HG03521 (cell line): Measurements from ENCODE around the gene TNIK.
A peak's percentile ranks its signal among the peaks of the same experiment; 100 is the strongest.

Source experiments
- ATAC-seq: cut with Tn5 transposase; IDR thresholded peaks from one replicate; pipeline ENCODE4 v1.9.1; 2021; ENCODE audit warnings: mild to moderate bottlenecking, moderate library complexity; ENCODE audit not compliant: unreplicated experiment

TNIK gene

DNA sequence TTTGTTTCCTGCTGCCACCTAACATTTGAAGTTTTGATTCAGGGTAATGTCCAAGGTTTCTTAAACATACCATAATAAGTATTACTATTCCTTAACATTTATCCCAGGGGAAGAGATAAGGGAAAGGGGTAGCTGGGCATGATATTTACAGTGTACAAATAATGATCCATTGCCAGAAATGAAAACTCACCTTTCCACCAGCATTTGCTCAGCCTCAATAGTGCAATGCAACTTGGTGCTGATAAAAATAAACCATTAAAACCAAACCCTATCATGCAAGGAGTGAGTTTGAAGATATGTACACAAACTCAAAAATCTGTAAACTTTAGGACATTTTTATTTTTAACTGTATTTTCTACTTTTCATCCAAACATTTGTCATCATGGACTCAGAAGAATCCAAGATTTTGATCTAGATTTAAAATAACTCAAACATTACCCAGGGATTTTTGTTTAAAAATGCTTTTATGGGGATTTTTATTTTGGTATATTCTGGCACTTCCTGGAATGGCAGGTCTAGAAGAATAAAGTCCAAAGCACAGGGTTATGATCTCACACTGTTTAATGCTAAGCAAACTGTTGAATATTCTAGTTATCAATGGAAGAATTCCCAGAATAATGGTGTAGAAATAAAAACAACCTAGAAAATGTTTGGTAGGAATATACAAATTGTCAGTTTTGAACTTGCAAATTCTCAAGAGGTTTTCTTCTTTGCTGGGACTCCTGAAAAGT, 401.2 kb downstream of the TNIK start:
- no peak for ATAC-seq

DNA sequence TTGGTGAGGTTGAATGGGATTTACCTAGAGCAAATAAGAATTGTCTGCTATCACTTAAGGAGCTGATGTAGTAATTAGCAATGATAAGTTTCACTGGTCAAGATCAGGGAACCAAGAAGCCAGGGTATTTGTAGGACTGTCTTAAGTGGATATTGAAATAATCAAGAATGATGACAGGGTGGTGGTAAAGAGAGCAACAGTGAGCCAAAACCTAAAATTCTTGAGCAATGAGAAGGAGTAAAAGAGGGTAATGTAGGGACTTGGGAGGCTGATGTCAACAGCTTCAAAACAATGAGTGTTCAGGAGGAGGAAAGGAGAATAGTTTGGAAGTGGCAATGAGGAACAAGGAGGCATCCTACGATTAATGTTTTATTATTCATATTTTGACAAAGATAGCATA, 402.1 kb downstream of the TNIK start:
- no peak for ATAC-seq

DNA sequence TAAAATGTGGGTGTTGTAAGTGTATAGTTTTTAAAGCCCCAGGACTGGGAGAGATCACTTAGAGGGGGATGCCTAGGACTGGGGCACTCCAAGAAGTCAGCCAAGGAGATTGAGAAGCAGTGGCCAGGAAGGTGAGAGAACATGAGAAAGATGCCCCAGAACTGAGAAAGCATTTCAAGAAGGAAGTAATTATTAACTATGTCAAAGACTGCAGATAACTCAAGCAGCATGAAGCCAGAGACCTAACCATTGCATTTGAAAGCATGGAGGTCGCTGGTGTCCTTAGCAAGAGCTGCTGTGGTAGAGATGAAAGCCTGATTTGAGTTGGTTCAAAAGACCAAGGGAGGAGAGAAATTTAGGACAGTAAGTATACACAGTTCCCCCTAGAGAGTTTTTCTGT, 403.1 kb downstream of the TNIK start:
- ATAC-seq, result no peak

DNA sequence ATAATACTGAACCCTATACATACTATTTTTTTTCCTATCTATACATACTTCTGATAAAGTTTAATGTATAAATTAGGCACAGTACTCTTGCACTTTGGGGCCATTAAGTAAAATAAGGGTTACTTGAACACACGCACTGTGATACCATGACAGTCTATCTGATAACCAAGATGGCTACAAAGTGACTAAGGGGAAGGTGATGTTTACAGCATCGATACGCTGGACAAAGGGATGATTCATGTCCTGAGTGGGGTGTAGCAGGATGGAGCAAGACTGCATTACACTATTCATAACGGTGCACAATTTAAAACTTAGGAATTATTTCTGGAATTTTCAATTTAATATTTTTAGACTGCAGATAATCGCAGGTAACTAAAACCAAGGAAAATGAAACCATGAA, 403.7 kb downstream of the TNIK start:
- no peak for ATAC-seq

DNA sequence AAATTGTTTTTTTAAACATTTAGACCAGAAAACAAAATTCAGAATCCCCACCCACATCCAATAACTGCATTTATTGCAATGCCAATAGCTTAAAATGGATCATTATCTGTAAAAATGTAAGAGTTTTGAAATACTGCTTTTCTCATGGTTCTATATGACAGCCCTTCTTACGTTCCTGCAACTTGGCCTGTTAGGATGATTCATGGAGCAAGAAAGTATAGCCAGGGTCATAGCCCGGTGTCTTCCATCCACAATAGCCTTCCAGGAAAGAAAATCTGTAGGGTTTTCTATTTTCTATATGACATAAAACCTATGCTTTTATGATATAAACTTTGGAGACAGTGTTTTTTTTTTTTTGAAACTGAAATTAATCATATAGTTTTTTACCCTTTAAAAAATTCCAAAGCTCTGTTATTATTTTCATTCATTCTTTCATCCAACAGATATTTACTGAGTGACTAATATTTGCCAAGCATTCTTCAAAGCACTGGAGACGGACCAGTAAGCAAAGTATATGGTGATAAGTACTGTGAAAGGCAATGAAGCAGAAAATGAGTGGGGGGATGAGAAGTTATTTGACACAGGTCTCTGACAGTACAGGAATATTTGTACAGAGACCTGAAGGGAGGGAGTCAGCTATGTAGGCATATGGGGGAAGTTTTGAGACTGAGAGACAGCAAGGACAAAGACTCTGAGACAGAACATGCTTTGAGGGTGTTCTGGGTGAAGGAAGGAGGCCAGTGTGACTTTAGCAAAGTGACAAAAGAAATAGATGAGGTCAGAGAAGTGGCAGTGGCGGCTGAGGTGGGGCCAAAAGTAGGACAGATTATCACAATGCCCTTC, 404.6 kb downstream of the TNIK start:
- ATAC-seq, result no peak

DNA sequence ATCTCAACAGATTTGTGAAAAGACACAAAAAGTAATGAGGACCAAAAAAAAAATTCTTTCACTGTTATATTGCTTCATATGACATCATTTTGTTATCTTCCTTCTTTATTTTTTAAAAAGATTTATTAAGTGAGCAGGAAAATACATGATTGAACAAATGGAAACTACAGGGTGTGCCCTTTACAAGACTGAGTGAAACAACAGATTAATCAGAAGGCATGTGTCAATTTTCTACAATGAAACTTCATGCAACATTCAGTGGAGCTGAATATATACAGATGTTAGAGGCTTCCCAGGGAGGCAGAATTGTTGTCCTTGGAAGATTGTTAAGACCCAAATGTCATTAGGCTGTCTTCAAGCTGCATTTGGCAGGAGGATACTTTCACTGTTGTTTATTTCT, 405.3 kb downstream of the TNIK start:
- no peak for ATAC-seq

DNA sequence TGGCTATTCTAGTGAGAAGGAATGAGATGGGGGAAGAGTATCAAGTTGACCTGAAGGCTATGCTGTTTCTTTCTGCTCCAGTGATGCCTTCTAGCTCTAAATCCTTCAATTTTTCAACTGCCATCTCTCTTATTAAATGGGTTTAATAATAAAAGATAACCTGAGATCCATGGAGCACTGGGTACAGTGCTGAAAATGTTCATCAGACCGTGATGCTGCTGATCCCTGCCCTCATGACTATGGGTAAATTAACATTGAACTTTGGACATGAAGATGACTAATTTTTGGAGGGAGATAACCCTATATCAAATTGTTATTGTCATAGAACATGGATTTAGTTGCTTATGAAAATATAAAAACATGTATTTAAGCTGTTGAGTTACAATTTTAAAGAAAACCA, 406.0 kb downstream of the TNIK start:
- ATAC-seq, result no peak

DNA sequence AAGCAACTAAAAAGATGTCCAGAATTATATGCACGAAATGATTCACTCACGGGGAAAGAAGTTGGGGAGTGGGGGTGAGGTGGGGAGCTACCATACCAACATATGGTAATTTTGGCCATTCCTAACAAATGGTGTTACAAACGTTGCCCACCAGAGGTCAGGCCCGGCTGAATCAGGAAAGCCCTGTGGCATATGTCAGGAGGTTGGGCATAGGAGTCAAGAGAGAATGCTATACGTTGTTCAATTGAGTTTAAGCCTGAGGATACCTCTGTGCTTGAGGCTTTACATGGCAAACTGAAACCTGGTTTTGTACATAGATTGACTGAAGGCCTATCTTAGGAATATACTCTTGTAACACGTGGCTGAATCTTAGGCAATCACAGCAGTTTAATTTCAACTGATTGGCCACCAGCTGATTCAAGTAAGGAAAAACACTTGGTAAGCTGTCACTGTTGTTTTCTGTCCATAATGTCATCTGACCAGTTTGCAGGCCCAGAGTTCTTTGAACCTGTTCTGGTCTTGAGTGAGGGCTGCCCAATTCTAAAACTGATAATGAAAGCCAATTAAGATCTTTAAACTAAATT, 410.3 kb downstream of the TNIK start:
- ATAC-seq, result peak; percentile 70

DNA sequence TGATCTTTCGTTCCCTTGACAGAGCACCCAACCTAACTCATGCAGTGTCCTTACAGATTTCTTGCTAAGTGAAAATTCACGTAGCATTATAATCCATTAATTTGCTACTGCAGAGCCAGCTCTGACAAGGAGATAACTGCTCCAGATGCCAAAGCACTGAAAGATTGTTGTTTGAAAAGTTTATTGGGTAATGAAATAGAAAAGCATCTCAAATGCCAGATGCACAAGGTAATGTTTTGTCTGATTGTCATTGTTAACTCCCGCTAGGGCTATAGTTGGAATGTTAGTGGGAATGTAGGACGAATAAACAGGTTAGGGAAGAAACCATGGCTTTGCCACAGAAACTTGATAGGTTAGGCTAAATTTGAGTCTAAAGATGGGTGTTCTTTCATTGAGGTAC, 413.4 kb downstream of the TNIK start:
- ATAC-seq, result no peak

DNA sequence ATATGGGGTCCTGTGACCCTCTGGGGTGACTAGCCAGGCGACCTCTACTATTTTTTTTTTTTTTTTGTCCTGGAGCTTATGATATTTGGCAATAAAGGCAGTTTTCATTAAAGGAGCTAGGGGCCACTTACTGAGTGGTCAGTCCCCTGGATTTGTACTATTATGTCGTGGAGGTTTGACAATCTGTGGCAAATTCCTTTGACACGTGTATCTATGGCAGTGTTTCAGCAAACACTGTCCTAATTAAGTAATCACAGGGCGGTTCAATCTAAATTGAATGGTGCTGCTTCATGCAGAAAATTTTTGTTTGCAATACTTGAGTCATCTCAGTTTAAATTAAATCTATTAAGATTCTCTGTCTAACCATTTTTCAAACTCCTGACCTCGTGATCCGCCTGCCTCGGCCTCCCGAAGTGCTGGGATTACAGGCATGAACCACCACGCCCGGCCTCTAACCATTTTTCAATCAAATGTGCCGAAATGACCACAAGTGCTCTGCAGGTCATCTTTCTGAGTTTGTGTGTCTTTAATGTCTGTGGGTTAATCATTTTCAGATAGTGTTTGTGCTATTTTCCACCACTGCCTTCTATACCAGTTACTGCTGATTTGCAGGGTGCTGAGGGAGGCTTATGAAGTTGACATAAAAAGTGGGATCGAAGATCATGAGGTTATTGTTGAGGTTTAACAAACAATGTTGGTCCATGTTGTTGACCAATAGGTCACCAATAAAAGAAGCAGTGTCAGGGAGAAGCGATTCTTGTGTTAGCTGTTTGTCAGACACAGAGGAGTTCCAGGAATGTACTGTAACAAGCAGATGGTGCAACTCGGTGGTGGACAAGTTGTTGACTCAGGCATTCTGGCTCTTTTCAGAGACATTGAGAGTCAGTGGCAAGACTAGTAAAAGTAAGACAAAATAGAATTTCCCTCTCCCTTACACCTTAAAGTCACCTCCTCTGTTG, 415.1 kb downstream of the TNIK start:
- no peak for ATAC-seq

DNA sequence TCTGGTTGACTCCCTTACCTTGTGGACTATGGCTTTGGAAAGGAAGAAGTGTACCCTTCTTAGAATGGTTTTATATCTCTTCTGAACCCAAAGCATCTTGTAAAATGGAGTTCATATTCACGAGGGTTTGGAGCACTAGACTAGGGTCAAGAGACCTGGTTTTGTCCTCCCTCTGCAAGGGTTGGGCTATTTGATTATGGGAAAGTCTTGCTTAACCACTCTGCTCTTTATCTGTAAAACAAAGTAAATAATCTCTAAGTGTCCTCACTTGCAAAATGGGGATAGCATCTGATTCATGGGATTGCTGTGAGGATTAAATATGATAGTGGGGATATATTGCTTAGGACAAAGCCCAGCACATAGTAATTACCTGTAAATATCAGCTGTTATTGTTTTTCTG, 415.8 kb downstream of the TNIK start:
- no peak for ATAC-seq

DNA sequence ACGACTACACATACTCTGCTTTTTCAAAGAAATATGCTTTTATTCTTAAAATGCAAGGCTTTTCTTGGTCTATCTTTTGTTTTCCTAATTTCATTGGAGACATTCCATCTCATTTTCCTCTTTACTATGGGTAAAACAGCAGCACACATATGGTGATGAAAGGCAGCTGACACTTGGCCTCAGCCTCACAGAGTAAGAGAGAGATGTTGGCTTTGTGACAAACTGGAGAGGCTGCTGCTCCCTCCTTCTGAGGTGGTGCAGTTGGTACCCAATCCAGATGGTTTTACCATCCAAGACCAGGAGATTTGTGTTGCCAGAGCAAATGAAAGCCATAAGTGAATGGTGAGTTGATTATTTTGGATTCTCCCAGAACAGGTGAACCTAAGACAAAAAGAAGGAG, 420.5 kb downstream of the TNIK start:
- no peak for ATAC-seq

DNA sequence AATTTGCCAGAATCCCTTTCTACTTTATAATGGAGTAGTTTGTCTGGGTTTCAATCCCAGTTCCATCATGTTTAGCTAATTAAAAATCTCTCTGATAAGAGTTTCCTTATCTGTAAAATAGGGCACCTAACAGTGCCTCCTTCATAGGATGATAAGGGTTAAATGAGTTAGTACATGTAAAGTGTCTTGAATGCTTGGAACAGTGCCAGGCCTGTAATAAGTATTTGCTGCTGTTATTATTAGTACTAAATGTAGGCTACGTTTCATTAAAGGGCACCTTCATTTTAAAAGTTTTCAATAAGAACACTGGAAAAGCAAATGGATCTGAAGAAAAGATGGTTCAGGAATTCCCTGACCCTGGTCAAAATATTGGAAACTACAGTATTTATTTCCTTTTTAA, 421.9 kb downstream of the TNIK start:
- no peak for ATAC-seq

DNA sequence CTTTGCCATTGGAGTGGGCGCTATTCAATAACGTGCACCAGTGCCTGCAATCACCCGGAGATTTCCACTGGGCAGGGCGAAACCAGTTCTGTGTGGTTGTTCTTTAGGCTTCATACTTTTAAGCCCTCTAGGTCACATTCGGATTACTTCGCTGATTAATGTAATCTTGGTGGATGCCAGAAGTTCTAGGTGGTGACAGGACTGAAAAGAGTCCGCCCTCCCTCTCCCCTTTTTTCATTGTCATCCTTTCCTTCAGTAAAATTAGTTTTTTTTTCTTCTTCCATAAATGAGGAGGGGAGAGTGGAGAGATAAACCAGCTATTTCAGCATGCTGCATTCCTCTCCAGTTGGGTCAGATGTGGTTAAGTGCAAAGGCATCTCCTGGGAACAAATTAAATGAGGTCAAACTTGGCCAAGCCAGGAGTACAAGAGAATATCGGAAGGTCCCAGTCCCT, 431.4 kb downstream of the TNIK start:
- no peak for ATAC-seq

DNA sequence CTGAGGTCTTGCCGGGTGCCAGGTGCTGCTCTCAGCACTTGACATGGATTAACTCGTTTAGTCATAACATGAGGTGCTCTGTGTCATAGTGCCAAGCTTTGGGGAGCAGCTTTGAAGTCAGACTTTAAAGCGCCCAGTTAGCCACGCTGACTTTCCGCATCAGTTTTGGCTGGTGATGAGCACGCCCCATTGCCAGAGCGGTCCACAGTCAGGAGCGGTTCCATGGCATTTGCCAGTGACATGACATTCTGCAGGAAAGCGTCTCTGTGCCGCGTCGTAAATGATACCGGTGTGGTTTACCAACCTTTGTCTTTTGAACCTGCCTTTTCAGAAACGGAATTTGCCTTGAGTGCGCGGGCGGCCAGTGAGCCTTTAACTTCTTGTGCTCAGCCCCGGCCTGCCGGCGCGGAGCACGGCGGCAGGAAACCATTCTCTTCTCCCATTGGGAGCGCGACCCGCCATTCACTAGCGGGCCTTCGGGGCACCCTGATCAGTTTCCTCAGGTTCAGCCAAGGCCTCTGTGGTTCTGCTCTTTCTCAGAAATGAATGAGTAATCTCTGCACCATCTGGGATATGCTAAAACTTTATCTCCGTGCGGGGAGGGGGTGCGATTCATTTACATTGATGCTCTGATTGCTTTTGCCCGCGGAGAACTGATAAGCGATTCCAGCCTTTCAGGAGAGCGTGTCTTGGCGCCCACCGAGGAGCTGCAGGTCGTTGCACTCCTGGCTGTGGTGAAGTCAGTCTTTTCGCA, 432.0 kb downstream of the TNIK start:
- ATAC-seq, result no peak

DNA sequence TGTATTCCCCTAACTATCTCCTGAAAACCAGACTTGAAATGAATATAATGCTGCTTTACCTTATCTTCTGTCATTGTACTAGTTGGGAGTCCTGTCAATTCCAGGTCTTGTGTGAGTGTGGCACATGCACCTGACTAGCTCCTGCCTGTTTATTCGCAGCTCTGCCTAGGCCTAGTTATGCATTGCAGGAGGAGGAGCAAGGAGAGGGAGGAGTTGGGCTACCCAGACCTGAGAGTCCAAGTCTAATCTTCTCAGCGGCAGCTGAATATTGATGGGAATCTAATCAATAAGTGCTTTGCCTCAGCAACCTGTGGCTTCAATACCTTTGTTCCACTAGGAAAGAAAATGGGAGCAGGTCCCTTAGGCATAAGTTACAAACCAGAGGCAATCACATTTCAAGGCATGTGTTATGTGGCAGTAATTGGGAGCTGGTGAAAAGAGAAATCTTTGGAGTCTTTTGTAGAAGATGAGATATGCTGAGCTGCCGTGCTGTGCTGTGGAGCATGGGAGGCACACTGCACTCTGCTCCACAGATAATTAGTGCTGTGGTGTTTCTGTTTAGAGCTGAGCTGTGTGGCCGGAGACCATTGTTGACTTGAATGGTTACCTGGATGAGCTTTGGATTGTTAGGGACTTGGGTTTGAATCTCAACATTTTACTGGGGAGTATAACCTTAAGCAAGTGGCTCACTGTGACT, 433.5 kb downstream of the TNIK start, which contains the start of gene SLC2A2:
SLC2A2 (minus strand) TSS at position 124 of the 697 bp plus-strand sequence; CDS start at position 74, 50 bp downstream.
- no peak for ATAC-seq

DNA sequence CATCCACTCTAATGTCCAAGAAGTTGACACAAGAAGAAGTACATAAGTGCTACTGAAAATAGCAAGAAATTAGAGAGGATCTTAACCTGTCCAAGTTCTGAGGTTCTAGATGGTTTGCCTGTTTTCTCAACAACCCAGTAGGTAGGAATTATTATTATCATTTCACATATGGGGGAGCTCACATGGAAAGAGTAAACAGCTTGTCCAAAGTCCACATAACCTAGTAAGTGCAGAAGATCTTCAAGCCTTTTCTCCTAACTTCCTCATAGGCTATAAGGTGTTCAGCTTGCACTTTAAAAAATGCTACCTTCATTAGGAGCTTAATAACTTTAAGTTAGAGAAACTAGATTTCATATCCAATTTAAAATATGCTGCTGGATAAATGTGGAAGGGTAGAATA, 436.6 kb downstream of the TNIK start:
- ATAC-seq, result no peak

DNA sequence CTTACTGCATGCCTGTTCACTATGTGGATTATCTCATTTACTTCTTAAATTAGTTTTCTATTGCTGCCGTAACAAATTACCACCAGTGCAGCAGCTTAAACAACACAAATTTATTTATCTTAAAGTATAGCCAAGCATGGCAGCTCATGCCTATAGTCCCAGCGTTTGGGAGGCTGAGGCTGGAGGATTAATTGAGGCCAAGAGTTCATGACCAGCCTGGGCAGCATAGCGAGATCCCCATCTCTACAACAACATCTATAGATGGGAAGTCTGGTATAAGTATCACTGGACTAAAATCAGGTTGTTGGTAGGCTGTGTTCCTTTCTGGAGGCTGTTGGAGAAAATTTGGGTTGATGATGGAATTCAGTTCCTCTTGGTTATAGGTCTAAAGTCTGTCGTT, 438.8 kb downstream of the TNIK start:
- ATAC-seq, result no peak

DNA sequence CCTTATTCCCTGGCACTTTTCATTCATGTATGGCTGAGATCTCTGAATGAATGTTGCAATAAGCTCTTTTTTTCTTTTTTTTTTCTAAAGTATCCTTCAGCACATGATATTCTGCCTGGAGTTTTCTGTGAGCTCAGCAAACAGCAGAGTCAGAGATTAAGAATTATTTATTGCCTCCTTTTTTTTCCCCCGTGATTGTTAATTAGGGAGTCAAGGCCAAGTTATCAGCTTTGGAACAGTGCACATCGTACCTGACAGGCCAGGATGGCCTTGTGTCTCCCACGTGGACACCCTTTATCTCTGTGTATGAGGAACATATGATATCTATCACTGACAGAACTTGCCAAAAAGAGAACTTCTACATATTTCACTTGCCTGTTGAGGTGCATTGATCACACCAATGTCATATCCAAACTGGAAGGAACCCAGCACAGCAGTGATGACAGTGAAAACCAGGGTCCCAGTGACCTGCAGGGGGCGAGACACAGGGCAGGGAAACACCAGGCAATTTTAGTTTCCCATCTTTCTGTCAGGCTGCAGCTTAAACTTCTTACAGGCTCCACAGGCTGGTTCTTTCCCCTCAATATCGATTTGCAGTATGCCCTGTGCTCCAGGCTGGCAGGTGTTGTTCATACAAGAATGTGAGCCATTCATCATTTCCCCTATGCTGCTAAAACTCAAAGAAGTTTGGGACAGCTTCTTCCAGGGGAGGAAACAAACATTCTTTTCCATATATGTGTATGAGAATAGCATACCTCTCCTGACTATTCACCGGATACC, 441.9 kb downstream of the TNIK start:
- no peak for ATAC-seq
